HG03565 (cell line): ENCODE results near the gene CACNA1D.

Experiments
- ATAC-seq: cut with Tn5 transposase; IDR thresholded peaks from one replicate; pipeline ENCODE4 v1.9.1; 2021; ENCODE audit warnings: mild to moderate bottlenecking, moderate library complexity; ENCODE audit not compliant: unreplicated experiment

The CACNA1D gene

GRCh38 chr3:53525765-53526703 is 31.6 kb downstream of the CACNA1D start:
- no peak for ATAC-seq

- ATAC-seq: no peak
These were observed 32.3 kb downstream of the CACNA1D start for GRCh38 chr3:53526704-53527055.

- ATAC-seq: no peak
These were observed 35.8 kb downstream of the CACNA1D start for GRCh38 chr3:53530205-53530604.

GRCh38 chr3:53531749-53532148 is 37.3 kb downstream of the CACNA1D start:
- no peak for ATAC-seq

DNA sequence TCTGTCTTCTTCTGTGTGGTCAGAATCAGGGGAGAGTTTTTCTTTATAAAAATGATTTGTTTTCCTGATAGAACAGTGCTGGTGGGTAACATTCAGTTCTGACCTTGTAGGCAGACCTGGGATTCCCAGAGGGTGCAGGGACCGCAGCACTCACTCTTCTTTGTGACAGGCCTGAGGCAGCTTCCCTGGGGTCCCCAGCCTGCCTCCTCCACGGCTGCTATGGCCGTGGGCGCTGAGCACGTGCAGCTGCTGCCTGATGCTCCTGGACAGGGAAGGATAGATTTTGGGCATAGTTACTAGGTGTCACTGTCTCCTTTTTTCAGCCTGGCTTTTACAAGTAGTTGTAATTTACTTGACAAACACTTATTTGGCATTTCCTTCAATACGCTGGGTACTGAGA is 39.1 kb downstream of the CACNA1D start:
- no peak for ATAC-seq

- ATAC-seq: no peak
These were observed 39.8 kb downstream of the CACNA1D start for GRCh38 chr3:53534216-53534615.

DNA sequence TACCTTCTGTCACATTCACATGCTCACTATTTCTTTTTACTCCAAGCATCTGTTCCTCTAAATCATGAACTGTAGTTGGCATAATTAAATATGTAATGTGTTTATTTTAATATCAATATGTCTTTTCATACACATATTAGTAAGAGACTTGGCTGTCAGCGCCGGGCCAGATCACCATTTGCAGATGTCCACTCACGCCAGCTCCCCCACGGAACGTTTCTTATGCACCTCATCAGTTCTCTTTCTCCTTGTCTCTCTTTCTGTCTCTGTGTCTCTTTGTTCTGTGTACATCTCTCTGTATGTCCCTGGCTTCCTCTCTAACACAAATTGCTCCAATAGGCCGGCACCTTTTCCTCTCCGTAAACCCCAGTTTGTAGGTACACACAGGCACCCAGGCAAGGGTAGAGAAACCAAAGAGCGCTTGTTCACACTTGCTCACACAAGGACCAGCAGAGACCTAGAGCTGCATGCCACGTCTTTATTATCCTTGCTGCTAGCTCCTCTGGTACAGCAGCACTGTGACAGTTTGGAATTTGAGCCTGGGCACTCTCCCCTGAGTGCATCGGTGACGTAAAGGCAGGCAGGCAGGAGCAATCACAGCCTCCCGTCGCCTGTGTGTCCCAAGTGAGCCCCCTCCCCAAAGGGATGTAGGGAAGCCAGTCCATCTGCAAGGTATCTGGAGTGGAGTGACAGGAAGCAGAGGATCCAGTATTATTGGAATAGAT is 40.4 kb downstream of the CACNA1D start:
- ATAC-seq: no peak

DNA sequence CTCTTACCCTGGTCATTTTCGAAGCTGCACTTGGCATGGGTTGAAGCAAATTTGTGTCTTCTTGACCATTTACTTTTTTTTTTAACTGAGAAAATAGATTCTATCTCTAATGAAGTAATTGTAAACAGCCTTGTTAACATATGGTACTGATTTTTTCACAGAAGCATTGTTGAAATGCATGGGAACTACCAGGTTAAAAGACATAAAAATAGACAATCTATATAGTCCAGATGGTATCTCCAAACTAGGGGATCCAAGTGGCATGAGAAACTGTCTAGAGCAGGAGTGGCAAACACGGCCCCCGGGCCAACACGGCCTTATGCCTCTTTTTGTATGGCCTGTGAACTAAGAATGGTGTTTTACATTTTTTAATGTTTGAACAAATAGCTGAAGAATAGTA is 41.9 kb downstream of the CACNA1D start:
- no peak for ATAC-seq

DNA sequence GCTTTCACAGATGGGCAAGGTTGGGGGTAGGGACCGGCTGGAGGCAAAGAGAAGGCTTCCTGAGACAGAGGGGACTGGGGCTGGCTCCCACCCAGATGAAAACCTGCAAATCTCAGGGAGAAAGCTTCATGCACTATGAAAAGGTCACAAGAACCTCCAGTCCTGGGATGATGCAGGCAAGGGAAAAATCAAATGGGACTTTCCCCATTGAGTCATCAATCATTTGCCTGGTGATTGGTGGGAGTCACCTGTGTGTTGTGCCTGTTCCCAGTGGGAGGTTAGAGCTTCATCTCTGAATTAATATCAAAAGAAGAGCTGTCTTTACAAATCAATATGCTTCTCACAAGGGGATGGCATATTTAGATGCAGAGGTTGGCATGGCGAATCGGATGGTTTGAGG is 49.9 kb downstream of the CACNA1D start:
- ATAC-seq: no peak

DNA sequence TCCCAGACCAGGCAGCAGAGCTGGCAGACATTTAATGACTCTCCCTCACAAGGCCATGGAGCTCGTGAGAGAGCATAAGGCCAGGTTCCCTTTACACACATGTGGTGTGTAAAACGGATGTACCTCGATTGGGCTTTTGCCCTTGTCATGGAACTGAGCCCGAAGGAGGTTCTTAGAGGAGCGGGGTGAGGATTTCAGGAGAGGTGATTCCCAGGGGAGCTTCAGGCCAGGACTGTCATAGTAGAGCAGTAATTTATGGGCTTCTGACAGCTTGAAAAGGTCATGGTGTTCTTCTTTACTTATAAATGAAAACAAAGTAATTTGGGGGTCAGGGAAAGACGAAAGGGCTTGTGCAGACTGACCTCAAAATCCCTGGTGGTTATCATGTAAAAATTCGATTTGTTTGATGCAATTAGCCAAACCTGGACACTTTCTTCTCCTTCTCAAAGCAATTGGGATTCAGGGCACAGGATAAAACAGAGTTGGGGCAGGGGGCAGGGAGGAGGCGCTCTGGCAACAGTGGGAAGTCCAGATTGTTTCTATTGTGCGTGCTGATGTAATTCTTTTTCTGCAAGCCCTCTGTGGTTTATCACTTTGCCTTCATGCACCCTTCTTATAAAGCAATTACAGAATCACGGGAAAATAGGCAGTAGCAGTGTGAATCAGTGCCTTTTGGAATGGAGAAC is 51.0 kb downstream of the CACNA1D start:
- no peak for ATAC-seq

DNA sequence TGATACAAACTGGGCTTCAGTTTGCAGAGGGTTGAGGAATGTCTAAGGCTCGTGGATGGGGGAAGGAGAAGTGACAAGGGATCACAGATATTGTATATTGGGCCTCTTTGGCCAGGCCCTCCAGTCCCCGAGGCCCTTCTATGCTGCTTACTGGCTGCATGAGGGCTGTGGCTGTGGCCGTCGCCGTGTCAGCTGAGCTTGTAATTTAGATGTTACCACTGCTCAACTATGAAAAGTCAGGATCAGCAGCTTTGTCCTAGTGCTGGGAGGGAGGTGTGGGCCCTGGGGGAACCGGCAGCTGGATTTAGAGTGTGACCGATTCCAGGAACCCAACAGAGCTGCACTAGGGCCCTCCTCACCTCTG is 51.6 kb downstream of the CACNA1D start:
- ATAC-seq: no peak

GRCh38 chr3:53547327-53547726 is 52.9 kb downstream of the CACNA1D start:
- no peak for ATAC-seq

DNA sequence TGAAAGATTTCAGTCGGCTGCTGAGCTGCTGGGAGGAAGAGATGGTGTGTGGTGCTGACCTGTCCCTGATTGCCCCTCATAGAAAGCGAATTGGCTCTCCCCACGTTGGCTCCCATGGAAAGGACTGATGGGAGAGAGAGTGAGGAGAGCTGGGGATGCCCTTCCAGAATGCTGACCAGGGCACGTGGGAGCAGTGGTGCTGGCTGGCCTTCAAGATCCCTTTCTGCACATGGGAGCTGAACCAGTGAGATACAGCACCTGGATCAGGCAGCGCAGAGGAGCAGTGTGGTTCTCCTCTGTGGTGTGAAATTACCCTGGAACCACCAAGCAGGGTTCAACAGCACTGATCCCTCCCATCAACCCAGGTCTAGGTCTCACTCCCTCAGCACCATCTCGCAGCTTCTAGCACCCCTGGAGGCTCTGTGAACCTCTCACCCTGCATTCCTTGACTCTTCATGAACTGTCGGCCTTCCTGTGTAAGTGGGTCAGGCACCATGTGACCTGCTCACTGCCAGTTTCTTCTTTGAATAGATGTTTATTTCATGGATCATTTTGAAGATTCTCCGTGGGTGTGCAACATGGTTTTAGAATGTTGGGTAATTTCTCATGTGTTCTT is 55.7 kb downstream of the CACNA1D start:
- no peak for ATAC-seq

DNA sequence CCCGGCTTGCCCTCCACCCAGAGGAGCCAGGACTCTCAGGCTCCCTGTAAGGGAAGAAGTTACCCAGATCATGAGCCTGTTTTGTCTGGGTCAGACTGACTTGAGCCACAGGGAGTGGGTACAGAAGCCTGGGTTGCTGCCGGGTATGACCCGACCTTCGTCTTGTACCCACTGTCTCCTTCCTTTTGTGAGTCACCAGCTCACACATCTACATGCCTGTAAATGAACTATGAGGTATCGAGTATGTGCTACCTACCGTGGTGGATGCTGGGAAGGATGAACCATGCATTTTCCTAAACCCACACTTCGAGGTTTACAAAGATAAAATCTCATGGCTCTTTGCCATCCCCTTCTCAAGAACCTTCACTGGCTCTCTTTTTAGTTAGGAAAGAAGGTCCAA is 56.9 kb downstream of the CACNA1D start:
- no peak for ATAC-seq

DNA sequence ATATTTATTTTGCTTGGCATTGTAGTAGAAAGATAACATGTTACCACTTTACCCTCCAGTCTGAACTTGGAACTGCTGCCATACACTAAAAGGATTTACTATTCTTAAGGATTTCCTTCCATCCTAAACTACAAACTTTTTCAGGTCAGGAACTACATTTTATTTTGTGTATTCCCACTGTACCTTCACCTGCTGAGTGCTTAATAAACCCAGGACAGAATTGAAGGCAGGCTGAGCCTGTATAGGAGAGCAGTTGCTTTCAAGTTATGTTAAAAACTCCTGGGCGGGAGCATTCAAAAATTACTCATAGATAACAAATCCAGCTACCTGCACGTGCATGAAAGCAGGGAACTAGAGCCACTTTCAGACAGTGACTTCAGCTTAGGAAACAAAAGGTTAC is 58.3 kb downstream of the CACNA1D start:
- no peak for ATAC-seq

GRCh38 chr3:53553200-53553599 is 58.8 kb downstream of the CACNA1D start:
- ATAC-seq: no peak

GRCh38 chr3:53554559-53555067 is 60.2 kb downstream of the CACNA1D start:
- peak; percentile 72 for ATAC-seq

DNA sequence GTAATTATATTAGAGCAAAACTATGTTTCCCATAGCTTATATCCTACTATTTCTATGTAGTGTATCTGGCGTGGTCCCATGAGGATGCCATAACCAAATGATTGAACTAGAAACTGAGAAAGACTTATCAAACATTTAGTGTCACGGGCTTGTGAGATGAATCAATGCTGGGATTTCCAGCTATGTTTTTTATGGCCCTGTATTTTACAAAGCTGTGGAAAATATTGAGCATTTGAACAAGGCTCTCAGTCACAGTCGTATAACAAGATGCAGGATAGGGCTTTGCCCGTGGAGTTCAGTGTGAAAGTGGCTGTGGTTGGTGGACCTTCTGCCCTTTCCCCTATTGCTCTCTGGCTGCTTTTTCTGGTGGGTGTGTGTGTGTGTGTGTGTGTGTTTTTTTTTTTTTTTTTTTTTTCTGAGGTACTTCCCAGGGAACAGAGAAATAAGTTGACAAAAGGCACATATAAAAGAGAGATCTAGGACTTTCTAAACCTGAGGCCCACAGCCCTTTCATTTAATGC is 60.7 kb downstream of the CACNA1D start:
- ATAC-seq: peak; percentile 55

GRCh38 chr3:53566461-53567145 is 72.2 kb downstream of the CACNA1D start:
- ATAC-seq: no peak

GRCh38 chr3:53570081-53570480 is 75.7 kb downstream of the CACNA1D start:
- no peak for ATAC-seq
